ENCODE measurements around the gene TTC27. TPM values are rescaled to one million over a fixed set of nuclear protein-coding genes. Genes with fewer than 3 reads are reported as not detected.

The TTC27 gene
- total RNA-seq, 6 experiments from 2014 or later = 6.8 to 9.5 (median 7.3) TPM

DNA sequence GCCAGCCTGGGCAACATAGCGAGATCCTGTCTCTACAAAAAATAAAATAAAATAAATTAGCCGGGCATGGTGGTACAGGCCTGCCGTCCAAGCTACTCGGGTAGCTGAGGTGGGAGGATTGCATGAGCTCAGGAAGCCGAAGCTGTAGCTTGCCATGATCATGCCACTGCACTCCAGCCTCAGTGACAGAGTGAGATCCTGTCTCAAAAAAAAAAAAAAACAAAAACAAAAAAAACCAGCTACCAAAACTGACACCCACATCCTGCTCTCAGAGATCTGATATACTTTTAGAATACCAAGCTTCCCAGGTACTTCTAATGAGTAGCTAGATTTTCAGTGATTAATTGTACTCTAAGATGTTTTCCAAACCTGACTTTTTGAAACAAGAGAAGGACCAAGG, 74.0 kb downstream of the TTC27 start:
- DNase-seq (no peak), ATAC-seq (no peak)
- H3K27ac ChIP-seq = no peak overlapping the region
- TF ChIP-seq POLR2A (IDR thresholded peaks at IDR 0.05) = no peak
- TF ChIP-seq, protein P1, sequence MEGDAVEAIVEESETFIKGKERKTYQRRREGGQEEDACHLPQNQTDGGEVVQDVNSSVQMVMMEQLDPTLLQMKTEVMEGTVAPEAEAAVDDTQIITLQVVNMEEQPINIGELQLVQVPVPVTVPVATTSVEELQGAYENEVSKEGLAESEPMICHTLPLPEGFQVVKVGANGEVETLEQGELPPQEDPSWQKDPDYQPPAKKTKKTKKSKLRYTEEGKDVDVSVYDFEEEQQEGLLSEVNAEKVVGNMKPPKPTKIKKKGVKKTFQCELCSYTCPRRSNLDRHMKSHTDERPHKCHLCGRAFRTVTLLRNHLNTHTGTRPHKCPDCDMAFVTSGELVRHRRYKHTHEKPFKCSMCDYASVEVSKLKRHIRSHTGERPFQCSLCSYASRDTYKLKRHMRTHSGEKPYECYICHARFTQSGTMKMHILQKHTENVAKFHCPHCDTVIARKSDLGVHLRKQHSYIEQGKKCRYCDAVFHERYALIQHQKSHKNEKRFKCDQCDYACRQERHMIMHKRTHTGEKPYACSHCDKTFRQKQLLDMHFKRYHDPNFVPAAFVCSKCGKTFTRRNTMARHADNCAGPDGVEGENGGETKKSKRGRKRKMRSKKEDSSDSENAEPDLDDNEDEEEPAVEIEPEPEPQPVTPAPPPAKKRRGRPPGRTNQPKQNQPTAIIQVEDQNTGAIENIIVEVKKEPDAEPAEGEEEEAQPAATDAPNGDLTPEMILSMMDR (IDR thresholded peaks at IDR 0.05) = no peak
- peaks cover 0 to 4% (median 0%) of the 10 kb centered on the region in 4 donors for H3K36me3 ChIP-seq
- H3K9me3 ChIP-seq = no peaks in the 10 kb centered on the region
- H3K4me3 ChIP-seq = no peak overlapping the region
- intact Hi-C loops (cut with DNase I) = no loop called here
- no peaks in the 10 kb centered on the region for H3K27me3 ChIP-seq
- no peaks in the 10 kb centered on the region for H3K4me1 ChIP-seq
- WGBS (ENCODE audit: insufficient coverage, low coverage, low lambda C conversion rate, missing lambda C conversion rate) = 90% methylated on average over 5 of the region's 5 CpGs

DNA sequence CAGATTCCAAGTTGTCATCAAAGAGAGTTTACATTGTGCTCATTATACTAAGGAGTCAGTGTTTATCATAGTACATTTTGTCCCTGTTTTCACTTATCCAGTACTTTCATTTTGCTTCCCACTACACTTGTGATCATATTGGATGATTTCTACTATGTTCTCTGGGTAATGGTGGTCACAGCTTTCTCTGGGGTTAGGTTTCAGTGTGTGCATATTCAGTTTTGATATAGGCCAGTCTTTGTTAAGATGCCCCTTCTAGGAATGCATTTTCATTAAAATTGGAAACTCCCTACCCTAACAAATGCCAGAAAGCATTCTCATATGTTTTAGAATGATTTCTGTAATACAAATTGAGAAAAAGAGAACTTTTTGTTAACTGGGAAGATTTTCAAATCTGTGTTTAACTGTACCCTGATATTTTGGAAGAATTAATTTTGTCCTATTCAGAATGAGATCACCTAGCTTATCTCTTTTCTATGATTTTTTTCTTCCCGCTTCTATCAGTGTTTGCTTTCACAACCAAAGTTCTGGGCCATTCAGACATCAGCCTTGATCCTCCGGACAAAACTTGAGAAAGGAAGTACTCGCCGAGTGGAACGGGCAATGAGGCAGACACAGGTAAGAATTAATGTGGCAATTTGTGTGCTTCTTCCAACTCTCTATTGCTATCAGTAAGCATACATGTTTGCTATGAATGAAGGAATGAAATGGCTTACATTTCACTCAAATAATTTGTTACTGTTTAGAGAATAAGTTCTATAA, 74.6 kb downstream of the TTC27 start:
- ATAC-seq = no peak
- 66% methylated on average over 5 of the region's 5 CpGs for WGBS (ENCODE audit: insufficient coverage, low coverage, low lambda C conversion rate, missing lambda C conversion rate)
- TF ChIP-seq, protein P1 (IDR thresholded peaks at IDR 0.05) = no peak
- no peak for TF ChIP-seq POLR2A (IDR thresholded peaks at IDR 0.05)

DNA sequence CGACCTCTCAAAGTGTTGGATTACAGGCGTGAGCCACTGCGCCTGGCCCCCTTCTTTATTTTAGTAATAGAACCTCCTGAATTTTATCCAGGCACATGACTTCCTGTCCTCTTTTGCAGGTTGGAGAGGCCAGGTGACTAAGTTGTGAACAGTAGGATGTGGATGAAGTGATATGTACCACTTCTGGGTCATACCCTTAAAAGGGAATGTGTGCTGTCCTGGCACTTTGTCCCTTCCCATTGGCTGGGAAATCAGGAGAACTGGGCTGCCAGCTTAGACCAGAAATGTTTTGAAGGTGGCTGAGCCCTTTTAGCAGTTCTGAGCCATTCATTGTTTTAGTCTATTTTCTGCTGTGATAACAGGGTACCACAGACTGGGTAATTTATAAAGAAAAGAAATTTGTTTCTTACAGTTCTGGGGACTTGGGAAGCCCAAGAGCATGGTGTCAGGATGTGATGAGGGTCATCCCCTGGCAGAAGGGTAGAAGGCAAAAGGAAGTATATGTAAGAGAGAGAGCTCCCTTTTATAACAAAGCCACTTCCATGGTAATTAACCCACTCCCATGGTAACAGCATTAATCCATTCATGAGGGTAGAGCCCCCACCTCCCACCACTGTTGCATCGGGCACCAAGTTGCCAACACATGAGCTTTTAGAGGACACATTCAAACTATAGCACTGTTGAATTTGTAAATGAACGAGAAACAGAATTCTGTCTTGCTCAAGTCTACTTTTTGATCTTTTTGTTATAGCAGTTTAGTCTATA, 79.1 kb downstream of the TTC27 start:
- H3K4me1 ChIP-seq = no peaks in the 10 kb centered on the region
- TF ChIP-seq POLR2A (IDR thresholded peaks at IDR 0.05) = no peak
- TF ChIP-seq, protein P1 (IDR thresholded peaks at IDR 0.05) = no peak
- no peaks in the 10 kb centered on the region for H3K27me3 ChIP-seq
- no peaks in the 10 kb centered on the region for H3K9me3 ChIP-seq
- no peak for DNase-seq
- H3K4me3 ChIP-seq = no peak overlapping the region
- ATAC-seq = no peak
- no peak overlapping the region for H3K27ac ChIP-seq
- H3K36me3 ChIP-seq = peaks cover 0 to 4% (median 0%) of the 10 kb centered on the region in 4 donors
- WGBS (ENCODE audit: insufficient coverage, low coverage, low lambda C conversion rate, missing lambda C conversion rate) = 65% methylated on average over 3 of the region's 5 CpGs
- intact Hi-C loops (cut with DNase I) = no loop called here

More for the DNA sequence above, 74.6 kb downstream of the TTC27 start:
- no peaks in the 10 kb centered on the region for H3K9me3 ChIP-seq
- no peak for DNase-seq
- no peak overlapping the region for H3K27ac ChIP-seq
- peaks cover 0 to 4% (median 0%) of the 10 kb centered on the region in 4 donors for H3K36me3 ChIP-seq
- no peaks in the 10 kb centered on the region for H3K27me3 ChIP-seq
- intact Hi-C loops (cut with DNase I) = no loop called here
- no peak overlapping the region for H3K4me3 ChIP-seq
- no peaks in the 10 kb centered on the region for H3K4me1 ChIP-seq

DNA sequence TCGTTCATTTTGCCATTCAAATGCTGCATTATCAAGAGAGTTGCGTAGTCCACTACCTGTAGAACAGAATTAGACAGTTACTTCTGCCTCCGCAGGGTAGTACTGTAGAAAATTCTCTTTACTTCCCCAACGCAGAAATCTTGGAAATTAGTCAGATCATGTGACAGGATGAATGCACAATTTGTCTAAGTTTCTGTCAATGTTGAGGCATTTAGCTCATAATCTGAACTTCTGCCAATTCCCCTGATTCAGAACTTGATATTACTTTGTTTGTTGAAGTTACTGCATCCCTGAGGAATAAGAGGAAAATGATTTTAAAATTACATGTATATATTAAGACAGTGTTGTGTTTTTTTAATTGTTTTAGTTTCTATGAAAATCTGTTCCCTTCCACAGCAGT, 83.4 kb downstream of the TTC27 start:
- peaks cover 0 to 7% (median 0%) of the 10 kb centered on the region in 4 donors for H3K4me1 ChIP-seq
- no peak overlapping the region for H3K4me3 ChIP-seq
- H3K27ac ChIP-seq = no peak overlapping the region
- H3K9me3 ChIP-seq = no peaks in the 10 kb centered on the region
- intact Hi-C loops (cut with DNase I) = no loop called here
- WGBS (ENCODE audit: insufficient coverage, low coverage, low lambda C conversion rate, missing lambda C conversion rate) = 51% methylated on average over 4 of the region's 4 CpGs
- no peaks in the 10 kb centered on the region for H3K27me3 ChIP-seq
- TF ChIP-seq POLR2A (IDR thresholded peaks at IDR 0.05) = no peak
- TF ChIP-seq, protein P1 (IDR thresholded peaks at IDR 0.05) = no peak
- DNase-seq = no peak
- H3K36me3 ChIP-seq = no peaks in the 10 kb centered on the region
- peak; percentile 22 to 67 (median 58) for ATAC-seq

All from right lobe of liver (tissue), 6 donors.